ENCODE measurements around the gene DTNB. TPM values are rescaled to one million over a fixed set of nuclear protein-coding genes. Genes with fewer than 3 reads are reported as not detected.
A peak's percentile ranks its signal among the peaks of the same experiment; 100 is the strongest.
"Not testable (repeated sequence)": the region's sequence is repeated elsewhere in the genome, so short reads cannot be mapped to it uniquely, and the experiment has no call there.

The DTNB gene
- total RNA-seq, 1 donor from 2014 or later: 28.9 TPM

DNA sequence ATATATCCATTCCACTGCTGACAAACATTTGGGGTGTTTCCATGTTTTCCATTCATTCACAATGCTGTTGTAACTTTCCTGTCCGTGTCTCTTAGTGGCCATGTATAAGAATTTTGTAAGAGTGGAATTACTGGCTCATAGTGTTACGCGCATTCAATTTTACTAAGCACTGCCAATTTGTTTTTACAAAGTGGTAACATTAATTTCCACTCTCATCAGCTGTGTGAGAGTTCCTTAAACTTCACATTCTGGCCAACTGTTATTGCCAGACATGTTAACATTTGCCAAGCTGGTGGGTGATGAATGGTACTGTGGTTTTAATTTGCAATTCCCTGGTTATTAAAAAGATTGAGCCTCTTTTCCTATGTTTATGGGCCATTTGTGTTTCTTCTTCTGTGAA, 134.2 kb downstream of the DTNB start:
- Mint-ChIP-seq H3K27me3 (ENCODE audit: insufficient read depth) (no peaks in the 10 kb centered on the region), H3K36me3 (ENCODE audit: low read depth) (no peaks in the 10 kb centered on the region)

DNA sequence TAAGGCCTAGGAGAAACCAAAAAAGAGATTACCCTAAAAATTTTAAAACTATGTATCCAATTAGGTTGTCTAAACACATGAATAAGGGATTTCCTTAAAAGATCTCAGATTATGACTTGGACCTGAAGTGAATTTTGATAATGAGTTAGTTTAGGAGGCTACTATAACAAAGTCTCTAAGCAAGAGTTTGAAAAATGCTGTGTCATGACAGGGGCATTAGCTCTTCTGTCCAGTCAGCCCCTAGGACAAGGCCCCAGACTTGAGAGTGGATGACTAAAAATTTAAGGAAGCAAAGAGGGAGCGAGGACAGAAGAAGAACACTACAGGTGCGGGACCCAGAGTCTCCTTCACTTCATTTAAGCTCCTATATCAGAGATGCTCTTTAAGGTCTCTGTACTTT, 135.9 kb downstream of the DTNB start:
- Mint-ChIP-seq H3K27me3 (ENCODE audit: insufficient read depth) (no peaks in the 10 kb centered on the region), H3K27ac (no peak overlapping the region), H3K9me3 (no peaks in the 10 kb centered on the region), H3K4me1 (ENCODE audit: low read depth) (peaks cover 4% of the 10 kb centered on the region), H3K4me3 (no peak overlapping the region), H3K36me3 (ENCODE audit: low read depth) (no peaks in the 10 kb centered on the region)
- no peak for DNase-seq (ENCODE audit: low spot score)
- intact Hi-C loops (cut with micrococcal nuclease): no loop called here

More for the DNA sequence above, 134.2 kb downstream of the DTNB start:
- intact Hi-C loops (cut with micrococcal nuclease): no loop called here
- Mint-ChIP-seq H3K4me1 (ENCODE audit: low read depth) (no peaks in the 10 kb centered on the region), H3K9me3 (no peaks in the 10 kb centered on the region), H3K4me3 (no peak overlapping the region), H3K27ac (no peak overlapping the region)
- DNase-seq (ENCODE audit: low spot score): no peak

DNA sequence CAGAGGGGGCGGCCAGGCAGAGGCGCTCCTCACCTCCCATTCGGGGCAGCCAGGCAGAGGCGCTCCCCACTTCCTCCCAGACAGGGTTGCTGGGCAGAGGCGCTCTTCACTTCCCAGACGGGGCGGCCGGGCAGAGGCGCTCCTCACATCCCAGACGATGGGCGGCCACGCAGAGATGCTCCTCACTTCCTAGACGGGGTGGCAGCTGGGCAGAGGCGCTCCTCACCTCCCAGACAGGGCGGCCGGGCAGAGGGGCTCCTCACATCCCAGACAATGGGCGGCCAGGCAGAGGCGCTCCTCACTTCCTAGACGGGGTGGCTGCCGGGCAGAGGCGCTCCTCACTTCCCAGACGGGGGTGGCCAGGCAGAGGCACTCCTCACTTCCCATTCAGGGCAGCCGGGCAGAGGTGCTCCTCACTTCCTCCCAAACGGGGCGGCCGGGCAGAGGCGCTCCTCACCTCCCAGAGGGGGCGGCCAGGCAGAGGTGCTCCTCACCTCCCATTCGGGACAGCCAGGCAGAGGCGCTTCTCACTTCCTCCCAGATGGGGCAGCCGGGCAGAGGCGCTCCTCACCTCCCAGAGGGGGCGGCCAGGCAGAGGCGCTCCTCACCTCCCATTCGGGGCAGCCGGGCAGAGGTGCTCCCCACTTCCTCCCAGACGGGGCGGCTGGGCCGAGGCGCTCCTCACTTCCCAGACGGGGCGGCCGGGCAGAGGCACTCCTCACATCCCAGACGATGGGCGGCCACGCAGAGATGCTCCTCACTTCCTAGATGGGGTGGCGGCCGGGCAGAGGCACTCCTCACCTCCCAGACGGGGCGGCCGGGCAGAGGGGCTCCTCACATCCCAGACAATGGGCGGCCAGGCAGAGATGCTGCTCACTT, 137.7 kb downstream of the DTNB start:
- H3K27me3 Mint-ChIP-seq (ENCODE audit: insufficient read depth); H3K9me3 Mint-ChIP-seq; H3K36me3 Mint-ChIP-seq (ENCODE audit: low read depth); H3K27ac Mint-ChIP-seq; DNase-seq (ENCODE audit: low spot score); H3K4me3 Mint-ChIP-seq; intact Hi-C loops (cut with micrococcal nuclease): not testable (repeated sequence)
- H3K4me1 Mint-ChIP-seq (ENCODE audit: low read depth): peaks cover 16% of the 10 kb centered on the region

DNA sequence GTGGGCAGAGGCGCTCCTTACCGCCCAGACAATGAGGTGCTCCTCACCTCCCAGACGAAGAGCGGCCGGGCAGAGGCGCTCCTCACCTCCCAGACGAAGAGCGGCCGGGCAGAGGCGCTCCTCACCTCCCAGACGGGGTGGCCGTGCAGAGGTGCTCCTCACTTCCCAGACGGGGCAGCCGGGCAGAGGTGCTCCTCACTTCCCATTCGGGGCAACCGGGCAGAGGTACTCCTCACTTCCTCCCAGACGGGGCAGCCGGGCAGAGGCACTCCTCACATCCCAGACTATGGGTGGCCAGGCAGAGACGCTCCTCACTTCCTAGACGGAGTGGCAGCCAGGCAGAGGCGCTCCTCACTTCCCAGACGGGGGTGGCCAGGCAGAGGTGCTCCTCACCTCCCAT, 138.4 kb downstream of the DTNB start:
- H3K36me3 Mint-ChIP-seq (ENCODE audit: low read depth); H3K9me3 Mint-ChIP-seq; DNase-seq (ENCODE audit: low spot score); H3K27me3 Mint-ChIP-seq (ENCODE audit: insufficient read depth); H3K4me3 Mint-ChIP-seq; intact Hi-C loops (cut with micrococcal nuclease); H3K27ac Mint-ChIP-seq: not testable (repeated sequence)
- peaks cover 16% of the 10 kb centered on the region for H3K4me1 Mint-ChIP-seq (ENCODE audit: low read depth)

DNA sequence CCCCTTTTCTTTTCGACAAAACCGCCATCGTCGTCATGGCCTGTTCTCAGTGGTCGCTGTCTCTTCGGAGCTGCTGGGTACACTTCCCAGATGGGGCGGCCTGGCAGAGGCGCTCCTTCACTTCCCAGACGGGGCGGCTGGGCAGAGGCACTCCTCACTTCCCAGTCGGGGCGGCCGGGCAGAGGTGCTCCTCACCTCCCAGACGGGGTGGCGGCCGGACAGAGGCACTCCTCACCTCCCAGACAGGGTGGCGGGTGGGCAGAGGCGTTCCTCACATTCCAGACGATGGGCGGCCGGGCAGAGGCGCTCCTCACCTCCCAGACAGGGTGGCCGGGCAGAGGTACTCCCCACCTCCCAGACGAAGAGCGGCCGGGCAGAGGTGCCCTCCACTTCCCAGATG, 138.9 kb downstream of the DTNB start:
- Mint-ChIP-seq H3K27me3 (ENCODE audit: insufficient read depth) (no peaks in the 10 kb centered on the region), H3K36me3 (ENCODE audit: low read depth) (peaks cover 4% of the 10 kb centered on the region), H3K27ac (no peak overlapping the region), H3K4me3 (no peak overlapping the region), H3K9me3 (no peaks in the 10 kb centered on the region), H3K4me1 (ENCODE audit: low read depth) (peaks cover 16% of the 10 kb centered on the region)
- DNase-seq (ENCODE audit: low spot score): no peak
- intact Hi-C loops (cut with micrococcal nuclease): no loop called here

DNA sequence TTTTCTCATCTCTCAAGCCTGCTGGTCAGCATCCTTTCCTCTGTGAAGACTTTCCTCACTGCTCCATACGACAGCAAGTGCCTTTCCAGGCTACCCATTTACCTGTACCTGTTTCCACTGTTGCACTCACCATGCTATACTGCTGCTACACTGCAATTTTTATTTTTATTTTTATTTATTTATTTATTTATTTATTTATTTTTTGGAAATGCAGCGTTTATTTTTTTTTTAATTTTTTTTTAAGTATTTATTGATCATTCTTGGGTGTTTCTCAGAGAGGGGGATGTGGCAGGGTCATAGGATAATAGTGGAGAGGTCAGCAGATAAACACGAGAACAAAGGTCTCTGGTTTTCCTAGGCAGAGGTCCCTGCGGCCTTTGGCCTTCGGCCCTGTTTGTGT, 139.6 kb downstream of the DTNB start:
- intact Hi-C loops (cut with micrococcal nuclease); H3K27ac Mint-ChIP-seq; DNase-seq (ENCODE audit: low spot score); H3K27me3 Mint-ChIP-seq (ENCODE audit: insufficient read depth); H3K36me3 Mint-ChIP-seq (ENCODE audit: low read depth); H3K9me3 Mint-ChIP-seq; H3K4me3 Mint-ChIP-seq: not testable (repeated sequence)
- peaks cover 16% of the 10 kb centered on the region for H3K4me1 Mint-ChIP-seq (ENCODE audit: low read depth)

DNA sequence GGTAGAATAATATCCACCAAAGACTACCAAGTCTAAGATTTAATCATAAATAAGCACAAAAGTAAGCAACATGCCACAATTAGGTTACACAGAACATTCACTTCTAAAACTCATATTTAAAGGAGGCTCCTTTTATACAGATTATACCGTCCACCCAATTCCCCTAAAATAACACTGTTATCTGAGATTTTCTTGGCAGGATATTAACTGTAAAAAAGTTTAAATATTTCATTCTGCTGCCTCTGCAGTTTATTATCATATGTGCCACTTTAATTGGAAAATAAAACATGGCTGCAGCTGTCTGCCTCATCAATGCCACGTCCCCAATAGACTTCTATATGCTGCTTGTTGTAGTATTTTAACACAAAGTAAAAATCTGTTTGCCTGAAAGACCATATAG, 140.9 kb downstream of the DTNB start:
- Mint-ChIP-seq H3K9me3 (no peaks in the 10 kb centered on the region), H3K4me1 (ENCODE audit: low read depth) (peaks cover 16% of the 10 kb centered on the region), H3K27ac (no peak overlapping the region), H3K27me3 (ENCODE audit: insufficient read depth) (no peaks in the 10 kb centered on the region), H3K4me3 (no peak overlapping the region), H3K36me3 (ENCODE audit: low read depth) (peaks cover 4% of the 10 kb centered on the region)
- DNase-seq (ENCODE audit: low spot score): no peak
- intact Hi-C loops (cut with micrococcal nuclease): no loop called here

DNA sequence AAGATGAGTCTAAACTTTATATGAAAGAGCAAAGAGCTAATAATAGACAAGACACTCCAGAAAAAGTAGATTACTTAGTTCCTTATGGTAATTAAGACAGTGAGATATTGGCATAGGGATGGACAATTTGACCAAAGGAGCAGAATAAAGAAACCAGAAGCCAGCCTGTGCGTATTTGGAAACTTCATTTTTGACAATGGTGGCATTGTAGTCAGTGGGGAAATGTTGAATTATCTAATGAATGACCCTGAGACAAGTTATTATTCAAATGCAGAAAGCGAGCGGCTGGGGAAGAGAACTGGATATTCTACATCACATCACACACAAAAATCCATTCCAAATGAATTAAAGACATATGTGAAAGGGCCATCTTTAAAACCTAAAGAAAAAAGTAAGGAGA, 144.3 kb downstream of the DTNB start:
- DNase-seq (ENCODE audit: low spot score): no peak
- Mint-ChIP-seq H3K4me3 (no peak overlapping the region), H3K27ac (no peak overlapping the region), H3K9me3 (no peaks in the 10 kb centered on the region), H3K4me1 (ENCODE audit: low read depth) (peaks cover 16% of the 10 kb centered on the region), H3K27me3 (ENCODE audit: insufficient read depth) (no peaks in the 10 kb centered on the region), H3K36me3 (ENCODE audit: low read depth) (peaks cover 4% of the 10 kb centered on the region)
- intact Hi-C loops (cut with micrococcal nuclease): no loop called here

DNA sequence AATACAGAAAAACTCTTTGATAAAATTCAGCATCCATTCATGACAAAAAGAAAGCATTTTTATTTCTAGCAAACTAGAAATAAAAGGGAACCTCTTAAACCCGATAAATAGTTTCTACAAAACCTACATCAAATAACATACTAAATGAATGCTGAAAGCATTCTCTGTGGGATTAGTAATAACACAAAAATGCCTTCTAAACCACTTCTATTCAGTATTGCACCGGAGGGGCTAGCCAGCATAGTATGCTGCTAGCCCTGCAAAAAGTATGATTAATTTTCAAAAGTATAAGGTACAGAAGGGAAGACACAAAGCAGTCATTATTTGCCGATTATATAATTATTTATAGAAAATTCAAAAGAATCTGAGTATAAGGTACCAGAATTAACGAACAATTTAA, 145.2 kb downstream of the DTNB start:
- Mint-ChIP-seq H3K36me3 (ENCODE audit: low read depth) (peaks cover 4% of the 10 kb centered on the region), H3K27ac (no peak overlapping the region), H3K4me1 (ENCODE audit: low read depth) (peaks cover 11% of the 10 kb centered on the region), H3K4me3 (no peak overlapping the region), H3K9me3 (no peaks in the 10 kb centered on the region), H3K27me3 (ENCODE audit: insufficient read depth) (no peaks in the 10 kb centered on the region)
- no peak for DNase-seq (ENCODE audit: low spot score)
- intact Hi-C loops (cut with micrococcal nuclease): no loop called here

DNA sequence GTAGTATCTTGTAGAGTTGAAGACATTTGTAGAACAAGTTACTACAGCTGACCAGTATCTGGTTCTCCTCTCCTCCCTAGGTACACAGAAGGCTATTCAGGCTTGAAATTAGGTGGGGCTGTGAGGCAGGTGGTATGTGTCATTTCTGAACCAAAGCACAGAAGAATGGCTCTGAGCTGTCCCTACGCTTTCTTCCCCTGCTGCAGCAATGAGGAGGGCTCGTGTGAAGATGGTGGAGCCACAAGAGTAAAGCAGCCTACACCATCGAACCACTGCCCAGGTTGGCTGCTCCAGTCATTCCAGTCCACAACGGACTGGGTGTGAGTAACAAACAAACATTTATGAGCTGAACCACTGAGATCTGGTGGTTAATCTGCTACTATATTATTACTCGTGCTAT, 148.9 kb downstream of the DTNB start:
- no peak for DNase-seq (ENCODE audit: low spot score)
- Mint-ChIP-seq H3K4me1 (ENCODE audit: low read depth) (peaks cover 9% of the 10 kb centered on the region), H3K27me3 (ENCODE audit: insufficient read depth) (no peaks in the 10 kb centered on the region), H3K36me3 (ENCODE audit: low read depth) (no peaks in the 10 kb centered on the region), H3K9me3 (no peaks in the 10 kb centered on the region), H3K27ac (no peak overlapping the region), H3K4me3 (no peak overlapping the region)
- intact Hi-C loops (cut with micrococcal nuclease): loop anchor here (5.0 kb wide), 1 partner anchor 552 kb away; the partner anchor contains the start of gene DNAJC27

DNA sequence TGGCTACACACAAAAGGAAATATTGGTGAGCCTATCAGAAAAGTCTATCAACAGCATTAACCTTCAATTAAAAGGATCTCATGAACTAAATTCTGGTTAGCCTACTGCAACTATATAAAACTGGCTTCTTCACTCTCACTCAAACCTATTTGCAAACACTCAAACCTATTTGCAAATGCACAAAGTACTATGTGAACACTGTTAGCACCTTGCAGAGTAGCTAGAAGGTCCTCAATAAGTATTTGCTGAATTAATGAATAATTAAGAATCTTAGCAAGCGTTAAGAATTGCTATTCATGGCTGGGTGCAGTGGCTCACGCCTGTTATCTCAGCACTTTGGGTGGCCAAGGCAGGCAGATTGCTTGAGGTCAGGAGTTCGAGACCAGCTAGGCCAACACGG, 150.3 kb downstream of the DTNB start:
- Mint-ChIP-seq H3K4me1 (ENCODE audit: low read depth) (peaks cover 9% of the 10 kb centered on the region), H3K4me3 (no peak overlapping the region), H3K27ac (peak overlapping the region; percentile 2), H3K9me3 (no peaks in the 10 kb centered on the region), H3K36me3 (ENCODE audit: low read depth) (peaks cover 2% of the 10 kb centered on the region), H3K27me3 (ENCODE audit: insufficient read depth) (no peaks in the 10 kb centered on the region)
- intact Hi-C loops (cut with micrococcal nuclease): loop anchor here (2.0 to 5.0 kb wide), 2 partner anchors 70 to 551 kb away; partner anchors contain the start of gene DNAJC27
- DNase-seq (ENCODE audit: low spot score): no peak

DNA sequence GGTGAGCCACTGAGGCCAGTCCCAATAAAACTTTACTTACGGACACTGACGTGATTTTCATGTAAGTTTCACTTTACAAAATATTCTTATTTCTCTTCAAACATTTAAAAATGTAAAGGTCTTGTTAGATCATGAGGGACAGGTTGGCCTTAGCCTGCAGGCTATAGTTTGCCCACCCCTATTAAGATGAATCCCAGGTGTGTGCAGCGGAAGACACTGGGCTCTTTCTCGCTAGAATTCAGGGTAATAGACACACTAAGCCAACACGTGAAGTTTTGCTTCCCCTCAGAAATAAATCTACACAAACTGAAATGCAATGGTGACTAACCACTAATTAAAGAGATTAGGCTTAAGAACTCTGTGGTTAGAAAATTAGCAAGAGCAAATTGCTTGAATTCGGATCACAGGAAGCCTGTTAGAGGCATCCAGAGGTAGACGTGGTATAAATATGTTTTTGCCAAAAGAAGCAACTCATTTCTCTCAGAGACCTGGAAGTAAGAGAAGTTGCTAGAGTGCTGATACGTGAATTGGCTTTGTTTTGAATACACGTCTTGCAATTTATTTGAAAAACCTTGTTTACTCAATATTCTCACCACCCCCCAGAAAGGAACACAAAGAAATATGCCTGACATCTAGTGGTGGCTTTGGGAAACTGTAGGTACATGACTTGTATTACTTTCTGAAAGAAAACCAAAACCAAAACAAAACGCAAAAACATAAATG, 151.6 kb downstream of the DTNB start:
- H3K27ac Mint-ChIP-seq: peak overlapping the region; percentile 65
- DNase-seq (ENCODE audit: low spot score): peak; percentile 56
- H3K4me1 Mint-ChIP-seq (ENCODE audit: low read depth): peaks cover 21% of the 10 kb centered on the region
- H3K27me3 Mint-ChIP-seq (ENCODE audit: insufficient read depth): no peaks in the 10 kb centered on the region
- peaks cover 2% of the 10 kb centered on the region for H3K36me3 Mint-ChIP-seq (ENCODE audit: low read depth)
- intact Hi-C loops (cut with micrococcal nuclease): loop anchor here (1.0 to 5.0 kb wide), 10 partner anchors 36 to 550 kb away; partner anchors contain the start of gene DNAJC27
- H3K9me3 Mint-ChIP-seq: no peaks in the 10 kb centered on the region
- peak overlapping the region; percentile 5 for H3K4me3 Mint-ChIP-seq

DNA sequence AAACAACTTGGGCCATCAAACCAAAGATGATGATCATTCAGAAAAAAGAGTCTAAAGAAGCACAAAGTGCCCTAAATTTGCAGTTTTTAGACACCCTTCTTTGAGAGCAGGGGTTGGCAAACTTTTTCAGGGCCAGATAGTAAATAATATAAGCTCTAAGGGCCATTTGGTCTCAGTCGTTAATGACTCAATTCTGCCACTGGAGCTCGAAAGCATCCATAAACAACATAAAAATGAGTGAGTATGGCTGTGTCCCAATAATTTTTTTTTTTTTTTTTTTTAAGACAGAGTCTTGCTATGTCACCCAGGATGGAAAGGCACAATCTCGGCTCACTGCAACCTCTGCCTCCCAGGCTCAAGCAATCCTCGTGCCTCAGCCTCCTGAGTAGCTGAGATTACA, 152.3 kb downstream of the DTNB start:
- DNase-seq (ENCODE audit: low spot score): no peak
- Mint-ChIP-seq H3K27ac (no peak overlapping the region), H3K4me1 (ENCODE audit: low read depth) (peaks cover 22% of the 10 kb centered on the region), H3K9me3 (no peaks in the 10 kb centered on the region), H3K27me3 (ENCODE audit: insufficient read depth) (no peaks in the 10 kb centered on the region), H3K4me3 (no peak overlapping the region), H3K36me3 (ENCODE audit: low read depth) (peaks cover 2% of the 10 kb centered on the region)
- intact Hi-C loops (cut with micrococcal nuclease): loop anchor here (5.0 kb wide), 1 partner anchor 549 kb away; the partner anchor contains the start of gene DNAJC27

All from activated T-helper 1 cell treated with anti-CD3 and anti-CD28 coated beads, Interleukin-12 subunit alpha, Interleukin-12 subunit beta, Interleukin-2, Interleukin-4 antibody, amounts not matched to agents 30 ng/mL and 10 ng/mL and 1 ng/mL, durations not matched to agents 14 hours and 24 hours and 36 hours (primary cell).